ENCODE data around the gene RPL36AL. TPM values are rescaled to one million over a fixed set of nuclear protein-coding genes. Genes with fewer than 3 reads are reported as not detected.

The RPL36AL gene
- total RNA-seq, 1 donor from 2014 or later: 384 TPM

- DNase-seq (ENCODE audit: low read depth): no peak
- no peak overlapping the region for H3K4me3 ChIP-seq (ENCODE audit: low read depth, low read length)
- TF ChIP-seq, protein P1, sequence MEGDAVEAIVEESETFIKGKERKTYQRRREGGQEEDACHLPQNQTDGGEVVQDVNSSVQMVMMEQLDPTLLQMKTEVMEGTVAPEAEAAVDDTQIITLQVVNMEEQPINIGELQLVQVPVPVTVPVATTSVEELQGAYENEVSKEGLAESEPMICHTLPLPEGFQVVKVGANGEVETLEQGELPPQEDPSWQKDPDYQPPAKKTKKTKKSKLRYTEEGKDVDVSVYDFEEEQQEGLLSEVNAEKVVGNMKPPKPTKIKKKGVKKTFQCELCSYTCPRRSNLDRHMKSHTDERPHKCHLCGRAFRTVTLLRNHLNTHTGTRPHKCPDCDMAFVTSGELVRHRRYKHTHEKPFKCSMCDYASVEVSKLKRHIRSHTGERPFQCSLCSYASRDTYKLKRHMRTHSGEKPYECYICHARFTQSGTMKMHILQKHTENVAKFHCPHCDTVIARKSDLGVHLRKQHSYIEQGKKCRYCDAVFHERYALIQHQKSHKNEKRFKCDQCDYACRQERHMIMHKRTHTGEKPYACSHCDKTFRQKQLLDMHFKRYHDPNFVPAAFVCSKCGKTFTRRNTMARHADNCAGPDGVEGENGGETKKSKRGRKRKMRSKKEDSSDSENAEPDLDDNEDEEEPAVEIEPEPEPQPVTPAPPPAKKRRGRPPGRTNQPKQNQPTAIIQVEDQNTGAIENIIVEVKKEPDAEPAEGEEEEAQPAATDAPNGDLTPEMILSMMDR (conservative IDR thresholded peaks at IDR 0.05; ENCODE audit: low read depth, low read length): no peak
Measured at GRCh38 chr14:49579841-49580240, 40.6 kb downstream of the RPL36AL start.

GRCh38 chr14:49578141-49578540 is 42.3 kb downstream of the RPL36AL start:
- DNase-seq (ENCODE audit: low read depth): no peak
- TF ChIP-seq, protein P1 (conservative IDR thresholded peaks at IDR 0.05; ENCODE audit: low read depth, low read length): no peak
- H3K4me3 ChIP-seq (ENCODE audit: low read depth, low read length): no peak overlapping the region

DNA sequence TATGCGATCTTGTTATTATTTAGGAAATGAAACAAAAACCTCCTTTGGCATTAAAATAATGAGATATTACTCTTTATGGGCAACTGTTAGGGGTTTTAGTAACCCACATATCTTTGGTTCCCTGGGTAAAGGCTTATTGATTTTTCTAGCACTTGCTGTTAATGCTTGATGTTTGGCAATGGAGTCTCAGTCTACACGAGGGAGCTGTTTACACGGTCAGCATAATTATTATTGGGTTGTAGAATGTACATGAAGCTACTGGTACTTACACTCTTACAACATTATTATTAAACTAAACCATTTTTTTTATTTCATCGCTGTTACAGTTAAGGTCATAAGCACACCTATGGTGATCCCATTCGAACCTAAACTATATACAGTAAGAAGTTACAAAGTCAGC is 46.4 kb downstream of the RPL36AL start:
- no peak overlapping the region for H3K4me3 ChIP-seq (ENCODE audit: low read depth, low read length)
- no peak for DNase-seq (ENCODE audit: low read depth)
- TF ChIP-seq, protein P1 (conservative IDR thresholded peaks at IDR 0.05; ENCODE audit: low read depth, low read length): no peak

GRCh38 chr14:49569281-49569680 is 51.1 kb downstream of the RPL36AL start:
- no peak overlapping the region for H3K4me3 ChIP-seq (ENCODE audit: low read depth, low read length)
- DNase-seq (ENCODE audit: low read depth): no peak
- TF ChIP-seq, protein P1 (conservative IDR thresholded peaks at IDR 0.05; ENCODE audit: low read depth, low read length): no peak

Other genes starting within 250 kb of the RPL36AL start
- 13,231 and 17,621 TPM in 2 replicates for gene RPS29, start 34.2 kb downstream of the RPL36AL start, total RNA-seq
- 22.7 and 48.4 TPM in 2 replicates for gene LRR1, start 21.7 kb downstream of the RPL36AL start, total RNA-seq
- 51.7 and 68.1 TPM in 2 replicates for gene MGAT2, start 173 bp upstream of the RPL36AL start, total RNA-seq
- 16.1 and 17.1 TPM in 2 replicates for gene DNAAF2, start 14.6 kb upstream of the RPL36AL start, total RNA-seq
- gene POLE2, start 67.6 kb upstream of the RPL36AL start, total RNA-seq: 22.0 and 36.1 TPM in 2 replicates
- 0.17 and 0.22 TPM in 2 replicates for gene KLHDC1, start 72.5 kb upstream of the RPL36AL start, total RNA-seq
- 24.0 and 24.4 TPM in 2 replicates for gene KLHDC2, start 147.5 kb upstream of the RPL36AL start, total RNA-seq
- 36.1 and 41.3 TPM in 2 replicates for gene NEMF, start 232.2 kb upstream of the RPL36AL start, total RNA-seq

Data from epithelial cell of proximal tubule (primary cell).